ENCODE measurements around the gene CFAP97D1.
"Not testable (repeated sequence)": the region's sequence is repeated elsewhere in the genome, so short reads cannot be mapped to it uniquely, and the experiment has no call there.

The CFAP97D1 gene

DNA sequence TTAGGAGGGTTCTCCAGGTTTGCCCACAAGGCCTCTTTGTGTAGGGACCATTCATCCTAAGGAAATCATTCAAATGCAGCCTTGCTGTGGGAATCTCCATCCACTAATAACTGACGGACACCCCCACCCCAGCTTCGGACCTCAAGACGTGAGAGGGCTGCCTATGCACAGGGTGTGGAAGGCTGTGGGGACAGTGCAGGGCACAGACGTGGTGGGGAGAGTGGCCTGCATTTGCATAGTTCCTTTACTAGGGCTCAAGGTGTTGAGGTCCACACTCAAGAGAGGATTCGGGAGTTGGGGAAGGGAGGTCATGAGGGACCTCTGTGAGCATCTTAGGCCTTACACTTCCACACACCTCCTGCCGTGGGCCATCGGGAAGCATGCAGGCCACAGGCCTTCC, 11.3 kb upstream of the CFAP97D1 start:
- FAIRE-seq: no peak

DNA sequence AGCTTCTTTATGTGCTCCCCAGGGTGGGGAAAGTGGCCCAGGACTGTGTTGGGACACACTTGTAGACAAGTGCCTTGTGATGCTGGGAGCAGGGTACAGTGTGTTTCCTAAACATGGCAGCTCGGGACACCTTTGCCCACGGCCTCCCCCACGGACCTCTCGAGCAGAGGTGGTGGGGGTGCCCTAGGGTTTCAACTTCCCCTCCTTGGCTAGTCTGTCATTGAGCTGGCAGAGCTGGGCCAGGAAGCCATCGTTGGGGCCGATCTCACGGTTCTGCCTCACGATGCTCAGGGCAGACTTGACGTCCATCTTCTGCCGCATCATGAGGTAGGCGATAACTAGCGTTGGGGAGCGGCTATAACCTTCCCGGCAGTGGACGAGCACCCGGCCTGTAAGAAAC, 10.8 kb upstream of the CFAP97D1 start:
- FAIRE-seq: no peak

- no peak for FAIRE-seq
Observed at GRCh38 chr17:43769859-43770258, 10.4 kb upstream of the CFAP97D1 start.

DNA sequence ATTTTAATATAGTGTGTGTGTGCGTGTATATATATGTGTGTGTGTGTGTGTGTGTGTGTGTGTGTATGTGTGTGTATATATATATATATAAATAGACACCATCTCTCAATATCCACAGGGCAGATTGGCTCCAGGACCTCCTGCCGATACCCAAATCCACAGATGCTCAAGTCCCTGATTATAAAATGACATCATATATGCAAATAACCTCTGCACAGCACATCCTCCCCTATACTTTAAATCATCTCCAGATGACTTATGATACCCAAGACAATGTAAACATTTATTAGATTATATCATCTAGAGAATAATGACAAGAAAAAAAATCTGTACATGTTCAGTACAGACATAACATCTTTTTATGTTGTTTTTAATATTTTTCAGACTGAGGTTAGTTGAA, 9.3 kb upstream of the CFAP97D1 start:
- no peak for FAIRE-seq

DNA sequence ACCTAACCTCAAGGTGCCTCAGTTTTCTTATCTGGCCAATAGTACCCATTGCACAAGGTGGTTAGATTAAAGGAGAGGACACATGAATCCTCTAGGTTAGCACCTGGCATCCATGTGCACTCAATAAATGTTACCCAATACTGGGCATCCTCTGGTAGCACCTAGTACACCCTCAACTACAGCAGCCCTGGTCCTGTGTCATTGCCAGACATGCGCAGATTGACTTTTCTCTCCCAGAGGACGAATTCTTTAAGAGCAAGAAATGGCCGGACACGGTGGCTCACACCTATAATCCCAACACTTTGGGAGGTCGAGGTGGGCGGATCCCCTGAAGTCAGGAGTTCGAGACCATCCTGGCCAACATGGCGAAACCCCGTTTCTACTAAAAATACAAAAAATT, 8.8 kb upstream of the CFAP97D1 start:
- FAIRE-seq: no peak

DNA sequence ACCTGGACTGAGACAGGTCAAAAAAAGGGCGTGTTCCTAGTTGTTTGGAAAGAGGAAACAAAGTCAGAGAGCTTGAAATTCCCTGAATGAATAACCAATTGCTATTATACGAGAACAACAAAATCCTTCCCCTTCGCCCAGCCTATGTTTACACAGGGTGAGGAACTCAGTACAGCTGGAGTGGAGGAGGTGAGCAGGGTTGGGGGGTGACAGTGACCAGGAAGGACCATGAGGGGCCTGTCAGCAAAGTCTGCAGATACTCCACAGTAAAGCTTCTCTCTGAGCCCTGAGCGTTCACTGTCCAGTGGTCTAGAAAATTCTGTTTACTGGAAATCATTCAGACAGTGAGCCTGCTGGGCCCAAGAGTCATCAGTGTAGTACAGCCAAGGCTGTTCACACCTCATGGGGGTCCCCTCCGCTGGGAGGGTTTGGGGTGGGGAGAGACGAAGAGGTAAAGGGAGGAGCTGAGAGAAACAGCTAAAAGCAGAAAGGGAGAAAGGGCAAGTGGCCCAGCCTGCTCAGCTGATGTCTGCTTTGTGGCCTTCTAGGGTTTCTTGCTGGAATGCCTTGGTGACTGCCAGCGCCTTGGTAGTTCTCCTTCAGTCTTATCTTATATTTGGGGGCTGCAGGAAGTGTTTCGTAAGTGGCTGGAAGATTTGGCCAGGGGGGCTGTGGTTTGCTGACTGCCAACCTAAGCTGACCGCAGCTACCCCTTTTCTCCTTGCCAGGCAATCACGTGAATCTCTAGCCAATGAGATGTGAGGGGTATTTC, 7.2 kb upstream of the CFAP97D1 start:
- no peak for FAIRE-seq

DNA sequence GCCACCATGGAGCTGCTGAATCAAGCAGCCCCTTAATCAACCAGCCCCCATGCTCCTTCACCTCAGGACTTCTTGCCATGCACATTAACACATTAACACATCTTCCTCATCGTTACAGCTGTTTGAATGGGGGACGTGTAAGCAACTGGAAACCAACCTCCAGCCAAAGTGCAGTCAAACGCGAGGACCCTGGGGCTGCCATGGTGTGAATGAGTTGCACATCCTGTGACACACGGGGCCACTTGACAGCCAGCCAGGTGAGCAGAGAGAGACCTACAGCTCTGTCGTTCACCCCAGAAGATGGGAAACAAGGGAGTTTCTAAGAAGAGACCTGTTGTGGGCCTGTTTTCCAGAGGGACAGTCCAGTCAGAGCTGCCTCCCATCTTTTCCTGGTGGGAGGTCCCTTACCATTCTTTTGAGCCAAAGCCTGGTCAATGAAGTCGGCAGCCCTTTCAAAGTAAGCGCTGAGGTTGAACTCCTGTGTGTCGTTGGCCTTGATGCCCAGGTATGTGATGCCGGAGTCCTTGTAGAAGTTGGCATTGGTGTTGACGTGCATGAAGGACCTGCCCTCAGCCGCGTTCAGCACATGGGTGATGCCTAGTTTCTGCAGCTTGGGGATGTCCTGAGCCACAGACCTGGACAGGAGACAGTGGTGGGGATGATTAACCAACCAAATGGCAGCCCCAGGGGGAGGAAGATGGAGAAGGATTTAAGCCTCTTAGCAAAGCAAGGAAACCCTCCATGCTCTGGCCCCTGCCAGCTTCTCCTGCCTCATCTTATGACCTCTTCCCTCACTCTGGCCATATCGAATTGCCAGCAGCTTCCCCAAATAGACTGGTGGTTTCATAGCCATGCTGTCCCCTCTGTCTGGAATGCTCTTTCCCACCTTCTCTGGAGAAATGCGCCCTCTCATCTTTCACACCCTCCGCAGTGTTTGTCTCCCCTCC, 5.7 kb upstream of the CFAP97D1 start:
- no peak for FAIRE-seq

DNA sequence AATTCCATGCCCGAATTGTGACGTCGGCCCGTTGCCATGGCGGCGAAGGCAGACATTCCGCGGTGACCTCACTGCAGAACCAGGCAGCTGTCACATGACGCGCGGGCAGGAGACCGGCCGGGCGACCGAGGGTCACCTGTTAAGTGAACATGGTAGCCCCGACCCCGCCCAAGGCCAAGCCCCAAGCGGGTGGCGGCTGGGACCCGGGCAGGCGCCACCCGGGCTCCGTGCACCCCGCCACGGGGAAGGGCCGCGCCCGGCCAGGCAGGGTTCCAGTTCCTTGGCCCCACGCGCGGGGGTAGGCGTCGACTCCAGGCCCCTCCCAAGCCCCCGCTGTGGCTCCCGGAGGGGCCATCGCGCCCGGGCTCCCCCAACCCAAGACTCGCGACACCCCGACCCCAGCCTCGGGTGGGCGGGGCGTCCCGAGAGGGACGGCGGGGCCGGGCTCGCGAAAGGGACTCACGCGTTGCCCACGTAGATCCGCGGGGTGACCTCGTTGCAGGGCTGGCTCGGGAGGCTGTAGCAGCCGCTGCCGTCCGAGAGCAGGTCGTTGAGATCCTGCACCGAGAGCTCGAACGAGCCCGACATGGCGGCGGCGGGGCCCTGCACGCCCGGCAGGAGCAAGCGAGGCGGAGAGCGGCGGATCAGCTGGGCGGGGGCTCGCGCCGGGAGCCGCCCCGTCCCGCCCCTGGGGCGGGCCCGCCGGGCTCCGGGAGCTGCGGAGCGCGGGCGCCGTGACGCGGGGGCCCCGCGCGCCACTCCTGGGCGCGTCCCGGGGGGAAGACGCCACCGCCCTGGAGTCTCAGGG, 1.7 kb upstream of the CFAP97D1 start, which contains the start of gene DUSP3:
DUSP3 (minus strand) TSS at position 641 of the 808 bp plus-strand sequence; CDS start at position 588, 53 bp downstream.
- peak; percentile 93 for FAIRE-seq

GRCh38 chr17:43779145-43780125, 800 bp upstream of the CFAP97D1 start:
- no peak for FAIRE-seq

DNA sequence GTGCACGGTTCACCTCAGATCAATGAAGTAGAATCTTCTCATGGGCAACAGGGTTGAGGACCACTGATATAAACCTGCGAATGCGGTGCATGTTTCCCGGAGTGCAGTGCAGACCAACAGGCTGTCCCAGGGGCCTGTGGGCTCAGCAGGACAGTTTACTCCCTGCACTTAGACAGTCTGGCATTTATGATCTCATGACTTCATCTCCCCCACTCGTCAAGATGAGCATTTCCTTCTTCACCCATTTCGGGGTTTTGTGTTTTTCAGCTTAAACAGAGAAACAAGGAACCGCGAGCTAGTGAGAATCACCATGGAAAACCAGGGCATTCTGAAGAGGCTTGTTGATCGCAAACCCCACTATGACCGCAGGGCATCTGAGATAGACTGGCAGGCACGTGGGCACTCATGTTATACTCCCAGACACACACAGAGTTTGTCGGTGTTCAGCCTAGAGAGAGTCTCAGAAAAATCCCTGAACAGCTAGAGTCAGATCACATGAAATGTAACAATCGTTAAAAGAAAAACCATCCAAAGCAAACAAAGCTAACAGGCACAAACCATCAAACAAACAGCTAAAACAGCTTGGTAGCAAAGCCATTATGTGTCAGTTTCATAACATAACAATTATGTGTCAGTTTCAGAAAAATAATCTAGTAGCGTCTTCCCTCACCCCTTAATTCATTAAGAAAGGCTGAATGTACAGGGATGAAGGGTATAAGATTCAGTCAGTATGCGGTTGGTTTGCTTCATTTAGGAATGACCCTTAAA, 2.9 kb downstream of the CFAP97D1 start:
- FAIRE-seq: no peak

DNA sequence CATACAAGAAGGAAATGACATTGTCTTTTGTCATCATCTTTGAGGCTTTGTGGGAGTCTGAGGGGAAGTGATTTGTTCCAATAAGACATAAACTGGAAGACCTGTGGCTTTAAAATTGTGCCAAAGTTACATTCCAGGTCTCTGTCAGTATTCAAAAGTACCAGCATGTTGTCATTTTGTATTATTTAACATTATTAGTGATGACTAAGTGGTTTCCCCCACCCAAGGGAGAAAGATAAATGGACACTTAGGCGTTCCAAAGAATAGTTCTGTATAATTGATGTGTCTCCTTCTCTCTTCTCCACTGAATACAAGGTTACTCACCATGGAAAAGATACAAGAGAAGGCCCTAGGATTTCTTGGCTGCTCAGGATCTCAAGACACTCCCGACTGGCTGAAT, 3.8 kb downstream of the CFAP97D1 start:
- FAIRE-seq: no peak

DNA sequence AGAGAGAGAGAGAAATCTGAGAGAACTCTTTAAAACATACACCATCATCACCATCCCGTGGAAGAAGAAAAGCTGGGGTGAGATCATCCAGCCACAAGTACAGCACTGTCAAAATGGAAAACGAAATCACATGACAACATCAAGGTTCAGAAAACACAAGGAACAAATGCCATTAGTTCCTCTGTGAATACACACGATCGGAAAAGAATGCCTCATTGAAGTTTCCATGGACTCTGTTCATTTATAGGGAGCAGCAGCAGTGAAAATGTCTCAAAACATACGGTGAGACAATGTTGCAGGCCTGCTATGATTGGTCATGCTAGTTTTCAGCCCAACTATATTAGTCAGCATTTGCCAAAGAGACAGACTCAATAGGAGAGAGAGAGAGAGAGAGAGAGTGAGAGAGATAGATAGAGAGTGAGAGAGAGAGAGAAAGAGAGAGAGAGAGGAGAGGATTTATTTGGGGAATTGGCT, 4.4 kb downstream of the CFAP97D1 start:
- FAIRE-seq: no peak

GRCh38 chr17:43787728-43788127, 7.5 kb downstream of the CFAP97D1 start:
- no peak for FAIRE-seq

DNA sequence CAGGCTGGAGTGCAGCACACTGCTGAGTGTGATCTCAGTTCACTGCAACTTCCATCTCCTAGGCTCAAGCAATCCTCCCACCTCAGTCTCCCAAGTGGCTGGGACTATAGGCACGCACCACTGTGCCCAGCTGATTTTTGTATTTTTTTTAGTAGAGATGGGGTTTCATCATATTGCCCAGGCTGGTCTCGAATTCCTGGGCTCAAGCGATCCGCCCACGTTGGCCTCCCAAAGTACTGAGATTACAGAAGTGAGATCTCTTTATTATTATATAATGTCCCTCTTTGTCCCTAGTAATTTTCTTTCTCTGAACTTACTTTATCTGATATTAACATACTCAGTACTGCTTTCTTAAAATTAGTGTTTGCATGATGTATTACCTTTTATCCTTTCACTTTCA, 8.3 kb downstream of the CFAP97D1 start:
- no peak for FAIRE-seq

- no peak for FAIRE-seq
Observed at GRCh38 chr17:43789482-43789881, 9.2 kb downstream of the CFAP97D1 start.

DNA sequence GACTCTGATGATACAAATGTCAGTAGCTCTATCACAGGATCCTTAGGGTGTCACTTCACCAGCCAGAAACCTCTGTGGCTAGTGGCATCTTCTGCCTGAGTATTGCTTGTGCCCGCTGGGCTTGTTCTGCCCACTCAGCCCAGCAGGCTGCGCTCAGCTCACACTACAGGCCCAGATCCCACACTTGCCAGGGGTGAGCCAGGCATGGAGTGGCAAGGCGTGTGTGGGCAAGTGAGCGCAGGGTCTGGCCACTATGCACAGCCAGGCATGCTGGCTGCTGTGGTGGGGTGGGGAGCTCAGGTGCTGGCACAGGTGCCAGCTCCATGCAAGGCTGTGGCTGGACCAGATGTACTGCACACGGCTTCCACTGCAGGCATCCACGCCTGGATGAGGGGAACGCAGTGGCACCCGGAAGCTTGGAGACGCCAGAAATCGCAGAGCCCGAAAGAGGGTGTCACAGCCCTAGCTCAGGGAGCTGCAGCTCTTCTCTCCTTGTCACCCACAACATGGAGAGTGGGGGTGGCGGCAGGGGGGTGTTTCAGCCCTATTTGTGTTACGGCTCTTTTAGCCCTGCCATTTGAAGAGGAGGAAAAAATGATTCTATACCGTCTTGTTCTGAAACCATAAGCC, 10.2 kb downstream of the CFAP97D1 start:
- FAIRE-seq: no peak

GRCh38 chr17:43791589-43791988, 11.4 kb downstream of the CFAP97D1 start:
- FAIRE-seq: peak; percentile 62

- FAIRE-seq: not testable (repeated sequence)
Observed at GRCh38 chr17:43792668-43793067, 12.4 kb downstream of the CFAP97D1 start.

DNA sequence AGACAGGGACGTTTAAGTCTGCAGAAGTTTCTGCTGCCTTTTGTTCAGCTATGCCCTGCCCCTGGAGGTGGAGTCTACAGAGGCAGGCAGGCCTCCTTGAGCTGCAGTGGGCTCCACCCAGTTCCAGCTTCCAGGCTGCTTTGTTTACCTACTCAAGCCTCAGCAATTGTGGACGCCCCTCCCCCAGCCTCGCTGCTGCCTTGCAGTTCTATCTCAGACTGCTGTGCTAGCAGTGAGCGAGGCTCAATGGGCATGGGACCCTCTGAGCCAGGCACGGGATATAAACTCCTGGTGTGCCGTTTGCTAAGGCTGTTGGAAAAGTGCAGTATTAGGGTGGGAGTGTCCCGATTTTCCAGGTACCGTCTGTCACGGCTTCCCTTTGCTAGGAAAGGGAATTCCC, 17.8 kb downstream of the CFAP97D1 start:
- not testable (repeated sequence) for FAIRE-seq

GRCh38 chr17:43799047-43799446, 18.8 kb downstream of the CFAP97D1 start:
- FAIRE-seq: no peak

Measured in G401.6 (cell line).